Trophoblast cell (in vitro differentiated cells and primary cell): Measurements from ENCODE around the gene ZC3H12A.

Experiments used
- DNase-seq, 2 donors: peaks; one replicate each; pipeline ENCODE4 v3.0.0-alpha.2; 2016
- H2AFZ ChIP-seq: 2 replicates; pipeline ENCODE4 v1.6.1; 2013; ENCODE audit warnings: low read length, moderate library complexity, mild to moderate bottlenecking; ENCODE audit not compliant: insufficient read depth, poor library complexity
- H2AK5ac ChIP-seq: 2 replicates; pipeline ENCODE4 v1.6.1; 2013; ENCODE audit warnings: mild to moderate bottlenecking, low read length
- H2BK120ac ChIP-seq: 2 replicates; pipeline ENCODE4 v1.6.1; 2013; ENCODE audit warnings: low read length, mild to moderate bottlenecking, moderate library complexity; ENCODE audit not compliant: insufficient read depth, poor library complexity
- H2BK12ac ChIP-seq: 2 replicates; pipeline ENCODE4 v1.6.1; 2013; ENCODE audit warnings: mild to moderate bottlenecking, low read length, moderate library complexity
- H2BK5ac ChIP-seq: 2 replicates; pipeline ENCODE4 v1.6.1; 2013; ENCODE audit warnings: low read length, low read depth, moderate library complexity, mild to moderate bottlenecking; ENCODE audit not compliant: poor library complexity
- H3K14ac ChIP-seq: 2 replicates; pipeline ENCODE4 v1.6.1; 2013; ENCODE audit warnings: mild to moderate bottlenecking, low read length
- H3K18ac ChIP-seq: 2 replicates; pipeline ENCODE4 v1.6.1; 2013; ENCODE audit warnings: mild to moderate bottlenecking, low read length
- H3K23ac ChIP-seq: 2 replicates; pipeline ENCODE4 v1.6.1; 2013; ENCODE audit warnings: low read length
- H3K27ac ChIP-seq: 2 replicates; pipeline ENCODE4 v1.5.1; 2013; ENCODE audit warnings: low read depth, mild to moderate bottlenecking, inconsistent platforms, low read length, moderate library complexity
- H3K27me3 ChIP-seq: 2 replicates; pipeline ENCODE4 v1.6.1; 2013; ENCODE audit warnings: inconsistent platforms, mild to moderate bottlenecking, low read length, moderate library complexity; ENCODE audit not compliant: insufficient read depth
- H3K36me3 ChIP-seq, 2 experiments: 1 replicate in 1 of 2; 2 replicates in 1 of 2; pipeline ENCODE4 v1.6.1; 2013; ENCODE audit warnings: low read length in 2 of 2, mild to moderate bottlenecking in 2 of 2, moderate library complexity in 1 of 2; ENCODE audit not compliant: insufficient read depth in 2 of 2, control insufficient read depth in 1 of 2
- H3K4ac ChIP-seq: 2 replicates; pipeline ENCODE4 v1.6.1; 2013; ENCODE audit warnings: low read depth, mild to moderate bottlenecking, low read length, moderate library complexity
- H3K4me1 ChIP-seq, 2 experiments: 1 replicate in 1 of 2; 2 replicates in 1 of 2; pipeline ENCODE4 v1.6.1; 2013; ENCODE audit warnings: low read length in 2 of 2, mild to moderate bottlenecking in 2 of 2, moderate library complexity in 1 of 2; ENCODE audit not compliant: insufficient read depth in 2 of 2, control insufficient read depth in 1 of 2
- H3K4me2 ChIP-seq: 2 replicates; pipeline ENCODE4 v1.6.1; 2013; ENCODE audit warnings: inconsistent platforms, mild to moderate bottlenecking, low read length, moderate library complexity
- H3K4me3 ChIP-seq: 2 replicates; pipeline ENCODE4 v1.5.1; 2013; ENCODE audit warnings: mild to moderate bottlenecking, low read depth, low read length, inconsistent platforms
- H3K79me1 ChIP-seq: one replicate; pipeline ENCODE4 v1.6.1; 2013; ENCODE audit warnings: low read length
- H3K79me2 ChIP-seq: 2 replicates; pipeline ENCODE4 v1.6.1; 2013; ENCODE audit warnings: low read length, mild to moderate bottlenecking; ENCODE audit not compliant: control insufficient read depth, insufficient read depth, poor library complexity
- H3K9ac ChIP-seq: 2 replicates; pipeline ENCODE4 v1.6.1; 2013; ENCODE audit warnings: mild to moderate bottlenecking, low read length
- H3K9me3 ChIP-seq: 2 replicates; pipeline ENCODE4 v1.6.1; 2013; ENCODE audit warnings: low read depth, mild to moderate bottlenecking, control low read depth, inconsistent platforms, low read length; ENCODE audit not compliant: insufficient read depth
- H4K12ac ChIP-seq: 2 replicates; pipeline ENCODE4 v1.6.1; 2013; ENCODE audit warnings: low read depth, mild to moderate bottlenecking, low read length, moderate library complexity
- H4K8ac ChIP-seq: 2 replicates; pipeline ENCODE4 v1.6.1; 2013; ENCODE audit warnings: low read depth, mild to moderate bottlenecking, low read length, moderate library complexity
- H4K91ac ChIP-seq: one replicate; pipeline ENCODE4 v1.6.1; 2013; ENCODE audit warnings: low read depth, mild to moderate bottlenecking, low read length, moderate library complexity
- WGBS: extraction: QIAGEN DNeasy Blood & Tissue Kit; methylation state at CpG from one replicate; pipeline ENCODE4 v1.1.7; 2013; ENCODE audit warnings: missing lambda C conversion rate; ENCODE audit not compliant: insufficient read length, insufficient coverage; ENCODE audit errors: extremely low coverage; 5-methylcytosine and 5-hydroxymethylcytosine counted together

Gene ZC3H12A

DNA sequence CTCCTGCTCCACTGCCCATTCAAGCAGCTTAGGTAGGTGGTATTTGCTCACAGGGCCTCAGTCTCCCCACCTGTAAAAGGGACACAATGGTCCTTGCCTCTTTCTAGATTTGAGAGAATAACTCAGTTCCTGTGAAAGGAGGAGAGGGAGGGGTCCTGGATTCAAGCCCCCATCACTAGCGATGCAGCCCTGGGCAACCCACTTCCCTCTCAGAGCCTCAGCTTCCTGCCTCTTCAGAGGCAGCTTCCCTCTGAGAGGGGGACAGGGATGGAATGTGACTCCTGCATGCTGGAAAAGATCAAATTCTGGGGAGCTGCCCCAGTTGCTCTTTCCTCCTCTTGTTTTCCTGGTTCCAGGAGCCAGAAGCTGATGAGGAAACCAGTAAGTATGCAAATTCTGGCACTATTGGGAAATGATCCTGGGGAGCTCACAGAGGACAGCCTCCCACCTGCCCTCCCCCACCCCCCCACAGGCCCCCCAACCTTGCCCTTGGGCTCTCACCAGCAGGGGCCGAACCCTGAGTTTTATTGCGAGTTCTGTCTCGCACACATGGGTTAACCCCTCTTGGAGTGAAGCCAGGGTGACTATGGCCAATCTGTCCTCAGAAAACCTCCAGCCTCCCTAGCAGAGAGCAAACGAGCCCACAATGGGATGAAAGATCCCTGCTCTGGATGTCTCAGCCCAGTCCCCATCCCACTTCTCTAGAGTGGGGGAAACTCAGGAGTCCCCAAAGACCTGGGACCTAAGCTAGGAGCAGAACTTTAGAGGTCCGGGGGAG, 11.7 kb downstream of the ZC3H12A start:
- Histone ChIP-seq H3K4me2 (no peak overlapping the region), H3K27ac (no peak overlapping the region), H3K14ac (no peak overlapping the region), H3K4me1 (peaks cover 0 to 6% of the 10 kb centered on the region in 2 experiments), H2BK5ac (no peak overlapping the region), H3K79me2 (no peaks in the 10 kb centered on the region), H4K91ac (no peak overlapping the region), H3K36me3 (peaks cover 38% of the 10 kb centered on the region in 2 experiments), H3K4me3 (no peak overlapping the region), H2AK5ac (no peak overlapping the region), H2BK12ac (no peak overlapping the region), H2AFZ (no peak overlapping the region), H3K79me1 (peaks cover 2% of the 10 kb centered on the region), H3K18ac (no peak overlapping the region), H3K27me3 (no peaks in the 10 kb centered on the region), H2BK120ac (no peak overlapping the region), H3K9ac (no peak overlapping the region), H4K8ac (no peak overlapping the region), H4K12ac (no peak overlapping the region), H3K4ac (no peak overlapping the region), H3K23ac (no peak overlapping the region), H3K9me3 (no peaks in the 10 kb centered on the region)
- no CpG with 5 or more reads among the region's 6 CpGs for WGBS
- no peak for DNase-seq

- no peaks in the 10 kb centered on the region for H3K9me3 ChIP-seq
- peak overlapping the region; percentile 7 for H3K18ac ChIP-seq
- H2BK120ac ChIP-seq, result no peak overlapping the region
- no peak overlapping the region for H4K12ac ChIP-seq
- H2BK12ac ChIP-seq, result no peak overlapping the region
- H3K79me1 ChIP-seq, result peaks cover 2% of the 10 kb centered on the region
- peak; percentile 64 to 83 for DNase-seq
- H3K14ac ChIP-seq, result no peak overlapping the region
- H2AK5ac ChIP-seq, result peak overlapping the region; percentile 16
- H3K4me3 ChIP-seq, result no peak overlapping the region
- H3K27me3 ChIP-seq, result no peaks in the 10 kb centered on the region
- no peak overlapping the region for H3K23ac ChIP-seq
- peaks cover 33% of the 10 kb centered on the region in 2 experiments for H3K36me3 ChIP-seq
- no peak overlapping the region for H4K8ac ChIP-seq
- H2AFZ ChIP-seq, result no peak overlapping the region
- no peak overlapping the region for H3K9ac ChIP-seq
- H3K4me1 ChIP-seq, result peaks cover 0 to 6% of the 10 kb centered on the region in 2 experiments
- no peak overlapping the region for H3K4ac ChIP-seq
- H2BK5ac ChIP-seq, result no peak overlapping the region
- WGBS, result no CpG with 5 or more reads among the region's 10 CpGs
- H3K79me2 ChIP-seq, result no peaks in the 10 kb centered on the region
- H3K4me2 ChIP-seq, result no peak overlapping the region
- no peak overlapping the region for H4K91ac ChIP-seq
- no peak overlapping the region for H3K27ac ChIP-seq
Measured at GRCh38 chr1:37486680-37487618, 12.6 kb downstream of the ZC3H12A start.

- Histone ChIP-seq H3K27ac (no peak overlapping the region), H2BK12ac (no peak overlapping the region), H2BK5ac (no peak overlapping the region), H2AFZ (no peak overlapping the region), H3K14ac (no peak overlapping the region), H3K18ac (no peak overlapping the region), H3K36me3 (peaks cover 27 to 28% of the 10 kb centered on the region in 2 experiments), H3K9me3 (no peaks in the 10 kb centered on the region), H3K4ac (no peak overlapping the region), H4K12ac (no peak overlapping the region), H3K4me1 (peaks cover 0 to 6% of the 10 kb centered on the region in 2 experiments), H4K91ac (no peak overlapping the region), H2AK5ac (no peak overlapping the region), H3K4me3 (no peak overlapping the region), H3K23ac (no peak overlapping the region), H4K8ac (no peak overlapping the region), H3K9ac (no peak overlapping the region), H3K79me2 (no peaks in the 10 kb centered on the region), H3K4me2 (no peak overlapping the region), H2BK120ac (no peak overlapping the region), H3K79me1 (peaks cover 2% of the 10 kb centered on the region), H3K27me3 (no peaks in the 10 kb centered on the region)
- no peak for DNase-seq
- no CpG with 5 or more reads among the region's 5 CpGs for WGBS
Measured at GRCh38 chr1:37487619-37487984, 13.2 kb downstream of the ZC3H12A start.

GRCh38 chr1:37493336-37494098, 19.1 kb downstream of the ZC3H12A start:
- H3K14ac ChIP-seq, result no peak overlapping the region

More at GRCh38 chr1:37493336-37494098, 19.1 kb downstream of the ZC3H12A start:
- H3K9ac ChIP-seq, result no peak overlapping the region
- no peaks in the 10 kb centered on the region for H3K27me3 ChIP-seq
- no peak overlapping the region for H3K18ac ChIP-seq
- no CpG with 5 or more reads among the region's 2 CpGs for WGBS
- no peak for DNase-seq
- no peak overlapping the region for H4K91ac ChIP-seq
- H3K4me3 ChIP-seq, result no peak overlapping the region
- H3K27ac ChIP-seq, result no peak overlapping the region
- H3K4me2 ChIP-seq, result no peak overlapping the region
- H3K36me3 ChIP-seq, result peaks cover 17 to 22% of the 10 kb centered on the region in 2 experiments
- no peak overlapping the region for H3K23ac ChIP-seq
- no peak overlapping the region for H2AFZ ChIP-seq
- H4K12ac ChIP-seq, result no peak overlapping the region
- H3K79me2 ChIP-seq, result no peaks in the 10 kb centered on the region
- no peaks in the 10 kb centered on the region for H3K79me1 ChIP-seq
- H3K4ac ChIP-seq, result no peak overlapping the region
- no peak overlapping the region for H2BK5ac ChIP-seq
- H2BK12ac ChIP-seq, result no peak overlapping the region
- no peak overlapping the region for H2BK120ac ChIP-seq
- no peak overlapping the region for H2AK5ac ChIP-seq
- H3K4me1 ChIP-seq, result no peaks in the 10 kb centered on the region
- no peak overlapping the region for H4K8ac ChIP-seq
- H3K9me3 ChIP-seq, result no peaks in the 10 kb centered on the region
